HEK293 (cell line): ENCODE data around the gene CDC37.

Experiments
- CTCF ChIA-PET: fragments of 350-600 bp; formaldehyde crosslinking; extraction: SDS; loops from one replicate; lab custom pipeline; 2021; ENCODE audit warnings: antibody characterized with exemption; lab: Yijun Ruan, JAX
- POLR2A ChIA-PET: fragments of 300-600 bp; formaldehyde crosslinking; extraction: SDS; loops from one replicate; lab custom pipeline; 2020; ENCODE audit warnings: antibody characterized with exemption, inconsistent platforms; lab: Yijun Ruan, JAX
- H3K27ac ChIP-seq: fragments of 200-500 bp; sonication (Bioruptor generic); 2 replicates; pipeline ENCODE4 v1.5.1; 2014; ENCODE audit warnings: low read depth, low read length, control low read depth, inconsistent platforms; ENCODE audit errors: extremely low read depth
- H3K36me3 ChIP-seq, 2 experiments: fragments of 200-500 bp in 1 of 2; sonication (Bioruptor generic) in 1 of 2; 1 replicate in 1 of 2; 2 replicates in 1 of 2; pipeline ENCODE4 v1.5.1; 2014 to 2017; ENCODE audit warnings: inconsistent platforms in 2 of 2, low read length in 2 of 2; ENCODE audit not compliant: control insufficient read depth in 2 of 2, insufficient read depth in 1 of 2
- H3K4me1 ChIP-seq: fragments of 200-500 bp; sonication (Bioruptor generic); 2 replicates; pipeline ENCODE4 v1.5.1; 2014; ENCODE audit warnings: mild to moderate bottlenecking, low read length, inconsistent platforms; ENCODE audit not compliant: control insufficient read depth, insufficient read depth
- H3K4me3 ChIP-seq: 2 replicates; pipeline ENCODE4 v1.5.1; 2011; ENCODE audit warnings: low read depth, mild to moderate bottlenecking, control low read depth, low read length, moderate library complexity
- H3K9me3 ChIP-seq: fragments of 200-500 bp; sonication (Bioruptor generic); 2 replicates; pipeline ENCODE4 v1.5.1; 2014; ENCODE audit warnings: low read depth, low read length, inconsistent platforms; ENCODE audit not compliant: control insufficient read depth, insufficient read depth
- CTCF ChIP-seq: fragments of 450-650 bp; formaldehyde crosslinking; IDR thresholded peaks from 2 replicates; pipeline ENCODE4 v1.5.1; 2016; ENCODE audit warnings: missing biosample characterization, missing genetic modification characterization
- MZF1 ChIP-seq: fragments of 450-650 bp; formaldehyde crosslinking; IDR thresholded peaks from 2 replicates; pipeline ENCODE4 v1.5.1; 2017; ENCODE audit warnings: missing biosample characterization, missing genetic modification characterization, borderline replicate concordance
- ZNF24 ChIP-seq: fragments of 450-650 bp; formaldehyde crosslinking; IDR thresholded peaks from 2 replicates; pipeline ENCODE4 v1.5.1; 2016; ENCODE audit warnings: missing biosample characterization, missing genetic modification characterization
- ZNF747 ChIP-seq: fragments of 450-650 bp; formaldehyde crosslinking; IDR thresholded peaks from 2 replicates; pipeline ENCODE4 v1.5.1; 2016; ENCODE audit warnings: missing biosample characterization, missing genetic modification characterization

Gene CDC37

GRCh38 chr19:10343495-10343894 lies 59.8 kb downstream of the CDC37 start:
- Histone ChIP-seq H3K4me3 (no peak overlapping the region), H3K4me1 (no peaks in the 10 kb centered on the region), H3K9me3 (no peaks in the 10 kb centered on the region), H3K36me3 (no peaks in the 10 kb centered on the region), H3K27ac (no peak overlapping the region)
- CTCF ChIA-PET, result interaction anchor here (0.6 to 1.2 kb wide), 4 partner anchors 26 to 521 kb away, joined by 3 to 6 read pairs (median 4); no protein-coding TSS in a partner anchor
- POLR2A ChIA-PET, result interaction anchor here (0.7 to 4.4 kb wide), 2 partner anchors 9 to 116 kb away, joined by 3 to 26 read pairs; partner anchors contain the start of gene RAVER1
- TF ChIP-seq ZNF747 (tag by site-specific recombination) (no peak), CTCF (tag by site-specific recombination) (no peak), ZNF24 (tag by site-specific recombination) (no peak), MZF1 (no peak)
